Stimulated activated CD4-positive, alpha-beta T cell treated with anti-CD3 and anti-CD28 coated beads, Interleukin-1b, Interleukin-23, amount 100 ng/mL, for 24 hours (primary cell): ENCODE data around the gene EPB41L4A.
A peak's percentile ranks its signal among the peaks of the same experiment; 100 is the strongest.
"Not testable (repeated sequence)": the region's sequence is repeated elsewhere in the genome, so short reads cannot be mapped to it uniquely, and the experiment has no call there.

Source experiments
- DNase-seq, 4 experiments: peaks; one replicate each; pipeline ENCODE4 v3.0.0-alpha.2; 2020; ENCODE audit warnings: low read depth in 4 of 4, low spot score in 1 of 4

EPB41L4A gene

GRCh38 chr5:112419164-112419985 lies at the start of gene EPB41L4A:
EPB41L4A (minus strand) TSS chr5:112419277; CDS start chr5:112419039, 238 bp downstream.
- no peak for DNase-seq

GRCh38 chr5:112467485-112467884 lies 48.4 kb upstream of the EPB41L4A start:
- DNase-seq: no peak

GRCh38 chr5:112466261-112466660 lies 47.2 kb upstream of the EPB41L4A start:
- not testable (repeated sequence) for DNase-seq

- not testable (repeated sequence) for DNase-seq
Measured at GRCh38 chr5:112447187-112447760, 28.2 kb upstream of the EPB41L4A start.

GRCh38 chr5:112445626-112446350 lies 26.7 kb upstream of the EPB41L4A start:
- DNase-seq: no peak

GRCh38 chr5:112443932-112444331 lies 24.9 kb upstream of the EPB41L4A start:
- DNase-seq: not testable (repeated sequence)

- DNase-seq: no peak
Measured at GRCh38 chr5:112440031-112440430, 21.0 kb upstream of the EPB41L4A start.

GRCh38 chr5:112436144-112436543 lies 17.1 kb upstream of the EPB41L4A start:
- no peak for DNase-seq

GRCh38 chr5:112434641-112435040 lies 15.6 kb upstream of the EPB41L4A start:
- DNase-seq: no peak

GRCh38 chr5:112426202-112426601 lies 7.1 kb upstream of the EPB41L4A start:
- not testable (repeated sequence) for DNase-seq

GRCh38 chr5:112419986-112420864 lies 1.1 kb upstream of the EPB41L4A start:
- no peak for DNase-seq

GRCh38 chr5:112418659-112419163 lies 366 bp downstream of the EPB41L4A start:
- DNase-seq: no peak

GRCh38 chr5:112417931-112418658 lies 982 bp downstream of the EPB41L4A start:
- peak in 2 of 4 experiments; percentile 13 to 40 for DNase-seq

- no peak for DNase-seq
Measured at GRCh38 chr5:112415552-112415951, 3.5 kb downstream of the EPB41L4A start.

- DNase-seq: no peak
Measured at GRCh38 chr5:112413611-112414010, 5.5 kb downstream of the EPB41L4A start.

- no peak for DNase-seq
Measured at GRCh38 chr5:112412346-112412745, 6.7 kb downstream of the EPB41L4A start.

- DNase-seq: no peak
Measured at GRCh38 chr5:112411903-112412302, 7.2 kb downstream of the EPB41L4A start.

- no peak for DNase-seq
Measured at GRCh38 chr5:112407666-112408065, 11.4 kb downstream of the EPB41L4A start.

- no peak for DNase-seq
Measured at GRCh38 chr5:112407240-112407639, 11.8 kb downstream of the EPB41L4A start.

- no peak for DNase-seq
Measured at GRCh38 chr5:112403069-112403468, 16.0 kb downstream of the EPB41L4A start.
